ENCODE measurements around the gene KDSR. TPM values are rescaled to one million over a fixed set of nuclear protein-coding genes. Genes with fewer than 3 reads are reported as not detected.

KDSR gene
- total RNA-seq, 1 donor from 2014 or later = 15.3 TPM

- Mint-ChIP-seq H3K4me1 (peaks cover 31% of the 10 kb centered on the region), H3K9me3 (no peaks in the 10 kb centered on the region), H3K4me3 (no peak overlapping the region), H3K27ac (peak overlapping the region; percentile 6), H3K27me3 (no peaks in the 10 kb centered on the region), H3K36me3 (ENCODE audit: low read depth) (peaks cover 23% of the 10 kb centered on the region)
- ATAC-seq (ENCODE audit: low read depth) (no peak), DNase-seq (no peak)
- no peak for TF ChIP-seq CTCF (IDR thresholded peaks at IDR 0.05)
- ChIA-PET POLR2A (interaction anchor here (0.6 to 7.1 kb wide), 5 partner anchors 10 to 306 kb away, joined by 3 to 162 read pairs (median 4); no protein-coding TSS in a partner anchor), CTCF (interaction anchor here (0.7 to 11.8 kb wide), 11 partner anchors 10 to 308 kb away, joined by 3 to 166 read pairs (median 10); no protein-coding TSS in a partner anchor)
- intact Hi-C loops (cut with micrococcal nuclease) = loop anchor here (2.0 to 5.0 kb wide), 4 partner anchors 115 to 800 kb away; partner anchors contain the start of genes PHLPP1 and ZCCHC2
These were observed 44.8 kb downstream of the KDSR start for GRCh38 chr18:63322206-63322605.

GRCh38 chr18:63321291-63321690 is 45.7 kb downstream of the KDSR start:
- no peak for ATAC-seq (ENCODE audit: low read depth)
- H3K27ac Mint-ChIP-seq = peak overlapping the region; percentile 85
- peaks cover 31% of the 10 kb centered on the region for H3K36me3 Mint-ChIP-seq (ENCODE audit: low read depth)
- intact Hi-C loops (cut with micrococcal nuclease) = loop anchor here (2.0 to 5.0 kb wide), 4 partner anchors 46 to 799 kb away; partner anchors contain the start of genes KDSR, PHLPP1 and ZCCHC2
- DNase-seq = no peak
- CTCF ChIA-PET = interaction anchor here (1.0 to 11.8 kb wide), 4 partner anchors 187 to 302 kb away, joined by 4 to 166 read pairs (median 30); no protein-coding TSS in a partner anchor
- no peak for TF ChIP-seq CTCF (IDR thresholded peaks at IDR 0.05)
- H3K9me3 Mint-ChIP-seq = no peaks in the 10 kb centered on the region
- H3K4me3 Mint-ChIP-seq = peak overlapping the region; percentile 87
- POLR2A ChIA-PET = interaction anchor here (0.6 to 7.1 kb wide), 7 partner anchors 9 to 189 kb away, joined by 3 to 162 read pairs (median 4); no protein-coding TSS in a partner anchor
- peaks cover 40% of the 10 kb centered on the region for H3K4me1 Mint-ChIP-seq
- no peaks in the 10 kb centered on the region for H3K27me3 Mint-ChIP-seq

- intact Hi-C loops (cut with micrococcal nuclease) = loop anchor here (1.0 to 5.0 kb wide), 7 partner anchors 9 to 799 kb away; partner anchors contain the start of genes KDSR, PHLPP1, VPS4B and ZCCHC2
- CTCF ChIA-PET = interaction anchor here (1.0 to 11.8 kb wide), 2 partner anchors 189 to 302 kb away, joined by 4 to 166 read pairs; no protein-coding TSS in a partner anchor
- no peak for ATAC-seq (ENCODE audit: low read depth)
- Mint-ChIP-seq H3K27me3 (no peaks in the 10 kb centered on the region), H3K36me3 (ENCODE audit: low read depth) (peaks cover 33% of the 10 kb centered on the region), H3K9me3 (no peaks in the 10 kb centered on the region), H3K4me3 (peak overlapping the region; percentile 87), H3K4me1 (peaks cover 42% of the 10 kb centered on the region), H3K27ac (peak overlapping the region; percentile 85)
- no peak for TF ChIP-seq CTCF (IDR thresholded peaks at IDR 0.05)
- DNase-seq = no peak
- POLR2A ChIA-PET = interaction anchor here (0.6 to 7.1 kb wide), 7 partner anchors 9 to 190 kb away, joined by 3 to 162 read pairs (median 4); no protein-coding TSS in a partner anchor
These were observed 46.1 kb downstream of the KDSR start for GRCh38 chr18:63320975-63321265.

- H3K36me3 Mint-ChIP-seq (ENCODE audit: low read depth) = peaks cover 38% of the 10 kb centered on the region
- DNase-seq (peak; percentile 78), ATAC-seq (ENCODE audit: low read depth) (peak; percentile 77)
- H3K4me1 Mint-ChIP-seq = peaks cover 47% of the 10 kb centered on the region
- H3K27ac Mint-ChIP-seq = peak overlapping the region; percentile 85
- ChIA-PET CTCF (interaction anchor here (1.0 to 11.8 kb wide), 4 partner anchors 166 to 301 kb away, joined by 4 to 166 read pairs (median 59); no protein-coding TSS in a partner anchor), POLR2A (interaction anchor here (0.6 to 7.1 kb wide), 16 partner anchors 8 to 304 kb away, joined by 3 to 162 read pairs (median 13); no protein-coding TSS in a partner anchor)
- H3K27me3 Mint-ChIP-seq = no peaks in the 10 kb centered on the region
- H3K4me3 Mint-ChIP-seq = peak overlapping the region; percentile 87
- TF ChIP-seq CTCF (IDR thresholded peaks at IDR 0.05) = no peak
- no peaks in the 10 kb centered on the region for H3K9me3 Mint-ChIP-seq
- intact Hi-C loops (cut with micrococcal nuclease) = loop anchor here (1.0 to 5.0 kb wide), 7 partner anchors 8 to 798 kb away; partner anchors contain the start of genes KDSR, PHLPP1, VPS4B and ZCCHC2
These were observed 46.7 kb downstream of the KDSR start for GRCh38 chr18:63320123-63320974.
